GM18861 (cell line): ENCODE measurements around the gene FNDC11.
"Not testable (repeated sequence)": the region's sequence is repeated elsewhere in the genome, so short reads cannot be mapped to it uniquely, and the experiment has no call there.

Source experiments
- ATAC-seq: cut with Tn5 transposase; IDR thresholded peaks from one replicate; pipeline ENCODE4 v1.9.1; 2021; ENCODE audit not compliant: unreplicated experiment

Gene FNDC11, protein sequence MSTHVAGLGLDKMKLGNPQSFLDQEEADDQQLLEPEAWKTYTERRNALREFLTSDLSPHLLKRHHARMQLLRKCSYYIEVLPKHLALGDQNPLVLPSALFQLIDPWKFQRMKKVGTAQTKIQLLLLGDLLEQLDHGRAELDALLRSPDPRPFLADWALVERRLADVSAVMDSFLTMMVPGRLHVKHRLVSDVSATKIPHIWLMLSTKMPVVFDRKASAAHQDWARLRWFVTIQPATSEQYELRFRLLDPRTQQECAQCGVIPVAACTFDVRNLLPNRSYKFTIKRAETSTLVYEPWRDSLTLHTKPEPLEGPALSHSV

DNA sequence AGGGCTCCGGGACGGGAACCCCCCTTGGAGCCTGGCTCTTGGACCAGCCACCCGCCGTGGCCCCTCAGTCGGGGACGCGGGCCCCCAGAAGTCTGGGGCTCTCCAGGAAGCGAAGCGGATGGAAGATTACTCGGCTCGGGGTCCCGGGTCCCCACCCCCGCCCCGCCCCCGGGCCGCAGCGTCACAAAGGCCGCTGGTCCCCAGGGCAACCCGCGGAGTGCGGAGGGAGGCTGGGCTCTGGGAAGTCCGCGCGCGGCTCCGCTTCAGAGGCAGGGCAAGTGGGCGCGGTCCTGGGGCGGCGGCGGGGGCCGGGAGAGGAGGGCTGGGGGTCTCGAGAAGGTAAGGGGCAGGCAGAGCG is at the start of gene FNDC11:
TSS of gene FNDC11 (plus strand) at position 227 of the 358 bp plus-strand sequence. CDS start 1,505 bp downstream, outside the sequence.
- ATAC-seq: peak; percentile 18

DNA sequence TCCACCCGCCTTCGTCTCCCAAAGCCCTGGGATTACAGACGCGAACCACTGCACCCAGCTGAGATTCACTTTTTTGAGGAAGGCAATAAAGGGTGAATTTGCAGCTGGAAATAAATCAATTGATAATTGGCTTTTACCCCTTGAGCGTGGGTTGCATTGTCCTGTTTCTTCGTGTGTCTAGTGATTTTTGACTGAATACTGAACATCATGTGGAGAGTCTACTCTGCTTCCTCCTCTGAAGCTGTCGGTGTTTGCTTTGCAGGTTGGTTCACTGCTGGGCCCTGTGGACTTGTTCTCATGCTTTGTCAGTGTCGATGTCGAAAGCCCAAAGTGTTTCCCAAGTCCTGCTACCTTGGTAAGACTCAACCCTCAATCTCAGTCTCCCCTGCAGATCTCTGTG is 49.3 kb upstream of the FNDC11 start:
- no peak for ATAC-seq

DNA sequence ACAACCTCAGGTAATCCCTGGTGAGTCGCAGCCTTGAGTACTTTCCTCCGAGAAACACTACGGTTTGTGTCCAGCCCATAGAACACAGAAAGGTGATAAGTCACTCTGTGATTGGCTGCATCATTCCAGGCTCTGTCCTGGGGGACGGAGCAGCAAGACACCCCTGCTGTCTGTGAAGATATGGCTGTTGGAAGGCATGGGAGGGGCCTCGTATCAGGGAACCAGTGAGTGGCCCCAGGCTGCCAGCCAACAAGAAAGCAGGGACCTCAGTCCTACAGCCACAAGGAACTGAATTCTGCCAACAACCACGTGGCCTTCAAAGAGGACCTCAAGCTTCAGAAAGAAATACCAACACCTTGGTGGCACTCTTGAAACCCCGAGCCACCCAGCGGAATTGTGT is 48.7 kb upstream of the FNDC11 start:
- no peak for ATAC-seq

DNA sequence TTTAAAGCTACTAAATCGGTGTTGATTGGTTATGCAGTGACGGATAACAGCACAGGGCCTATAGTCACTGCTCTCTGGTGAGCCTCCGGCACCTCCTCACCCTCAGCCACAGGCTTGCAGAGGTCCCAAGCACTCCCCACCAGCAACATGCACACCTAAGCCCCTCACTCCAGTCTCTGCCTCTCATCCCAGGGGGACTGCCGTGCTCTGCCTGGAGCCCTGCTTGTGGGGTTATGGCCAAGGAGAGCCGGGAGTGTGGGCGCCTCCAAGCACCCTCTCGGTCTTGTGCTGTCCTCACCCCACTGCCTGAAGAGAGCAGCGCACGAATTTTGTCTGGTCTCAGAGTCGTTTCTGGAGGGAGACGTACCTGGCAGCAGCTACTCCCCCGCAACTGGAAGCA is 48.2 kb upstream of the FNDC11 start:
- ATAC-seq: no peak

DNA sequence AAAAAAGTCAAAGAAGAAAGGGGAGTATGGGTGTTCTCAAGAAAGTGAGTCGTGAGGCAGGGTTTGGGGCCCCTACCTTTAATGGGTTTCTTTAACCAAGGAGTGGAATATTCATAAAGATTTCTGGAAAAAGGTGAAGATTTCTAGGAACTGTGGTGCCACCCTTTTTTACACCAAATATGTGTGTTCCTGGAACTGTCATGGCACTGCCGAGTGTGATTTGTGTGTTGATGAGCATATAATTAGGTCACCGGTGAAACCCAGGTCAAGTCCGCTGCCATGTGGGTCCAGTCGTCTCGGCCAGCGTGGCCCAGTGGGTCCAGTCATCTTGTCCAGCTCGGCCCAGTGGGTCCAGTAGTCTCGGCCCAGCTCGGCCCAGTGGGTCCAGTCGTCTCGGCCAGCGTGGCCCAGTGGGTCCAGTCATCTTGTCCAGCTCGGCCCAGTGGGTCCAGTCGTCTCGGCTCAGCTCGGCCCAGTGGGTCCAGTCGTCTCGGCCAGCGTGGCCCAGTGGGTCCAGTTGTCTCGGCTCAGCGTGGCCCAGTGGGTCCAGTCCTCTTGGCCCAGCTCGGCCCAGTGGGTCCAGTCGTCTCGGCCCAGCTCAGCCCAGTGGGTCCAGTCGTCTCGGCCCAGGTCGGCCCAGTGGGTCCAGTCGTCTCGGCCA is 46.7 kb upstream of the FNDC11 start:
- ATAC-seq: no peak

DNA sequence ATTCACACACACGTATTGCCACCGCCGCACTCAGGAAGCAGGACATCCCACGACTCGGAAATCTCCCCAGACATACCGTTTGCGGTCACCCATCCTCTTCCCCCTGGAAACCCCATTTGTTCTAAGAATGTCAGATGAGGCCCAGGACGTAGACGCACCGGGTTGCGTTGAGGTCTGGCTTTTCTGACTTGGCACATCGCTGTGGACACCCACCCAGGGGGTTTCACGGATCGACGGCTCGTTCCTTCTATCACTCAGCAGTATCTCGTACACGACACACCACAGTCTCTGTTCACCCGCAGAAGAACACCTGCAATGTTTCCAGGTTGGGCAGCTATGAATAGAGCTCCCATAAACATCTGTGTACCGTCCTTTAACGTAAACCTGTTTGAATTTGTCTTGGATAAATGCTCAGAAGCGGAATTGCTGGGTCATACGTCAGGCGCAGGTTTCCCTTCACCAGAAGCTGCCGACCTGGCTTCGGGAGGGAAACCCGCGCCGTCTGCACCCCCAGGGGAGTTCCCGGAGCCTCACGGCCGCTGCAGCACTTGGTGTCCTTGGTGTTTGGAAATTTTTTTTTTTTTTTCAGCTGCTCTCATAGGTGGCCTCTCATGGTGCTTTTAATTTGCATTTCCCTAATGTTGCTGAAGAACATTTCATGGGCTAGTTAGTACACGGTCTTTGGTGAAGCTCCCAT is 45.7 kb upstream of the FNDC11 start:
- ATAC-seq: no peak

DNA sequence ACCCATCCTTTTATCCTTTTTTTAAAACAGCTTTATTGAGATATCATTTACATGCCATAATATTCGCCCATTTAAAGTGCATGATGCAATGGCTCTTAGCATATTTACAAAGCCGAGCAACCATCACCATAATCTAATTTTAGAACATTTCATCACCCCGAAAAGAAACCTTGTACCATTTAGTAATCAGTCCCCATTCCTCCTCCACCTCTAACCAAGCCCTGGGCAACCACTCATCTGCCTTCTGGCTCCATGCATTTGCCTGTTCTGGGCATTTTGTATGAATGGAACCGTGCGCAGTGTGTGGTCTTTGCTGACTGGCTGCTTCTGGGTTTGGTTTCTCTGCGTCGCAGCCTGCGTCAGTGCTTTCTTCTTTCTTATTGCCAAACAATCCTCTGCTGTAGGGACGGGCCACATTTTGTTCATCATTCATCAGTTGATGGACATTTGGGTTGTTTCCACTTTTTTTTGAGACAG is 44.8 kb upstream of the FNDC11 start:
- ATAC-seq: no peak

DNA sequence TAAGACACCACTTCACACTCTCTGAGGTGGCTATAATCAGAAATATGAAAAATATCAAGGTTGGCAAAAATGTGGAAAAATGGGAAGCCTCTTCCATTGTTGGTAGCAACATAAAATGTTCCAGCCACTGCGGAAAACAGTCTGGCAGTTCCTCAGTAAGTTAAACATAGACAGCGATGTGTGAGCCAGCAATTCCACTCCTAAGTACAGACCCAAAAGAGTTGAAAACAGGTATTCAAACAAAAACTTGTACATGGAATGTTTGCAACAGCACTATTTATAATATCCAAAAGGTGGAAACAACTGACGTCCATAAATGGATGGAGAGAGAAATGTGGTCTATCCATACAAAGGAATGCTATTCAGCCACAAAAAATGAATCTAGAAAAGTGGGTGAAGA is 40.8 kb upstream of the FNDC11 start:
- no peak for ATAC-seq

DNA sequence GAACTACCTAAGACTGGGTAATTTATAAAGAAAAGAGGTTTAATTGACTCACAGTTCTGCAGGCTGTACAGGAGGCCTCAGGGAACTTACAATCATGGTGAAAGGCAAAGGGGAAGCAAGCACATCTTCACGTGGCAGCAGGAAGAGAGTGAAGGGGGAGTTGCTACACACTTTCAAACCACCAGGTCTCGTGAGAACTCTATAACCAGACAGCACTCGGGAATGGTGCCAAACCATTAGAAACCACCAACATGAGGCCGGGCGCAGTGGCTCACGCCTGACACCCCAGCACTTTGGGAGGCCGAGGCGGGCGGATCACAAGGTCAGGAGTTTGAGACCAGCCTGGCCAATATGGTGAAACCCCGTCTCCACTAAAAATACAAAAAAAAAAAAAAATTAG is 39.4 kb upstream of the FNDC11 start:
- ATAC-seq: not testable (repeated sequence)

DNA sequence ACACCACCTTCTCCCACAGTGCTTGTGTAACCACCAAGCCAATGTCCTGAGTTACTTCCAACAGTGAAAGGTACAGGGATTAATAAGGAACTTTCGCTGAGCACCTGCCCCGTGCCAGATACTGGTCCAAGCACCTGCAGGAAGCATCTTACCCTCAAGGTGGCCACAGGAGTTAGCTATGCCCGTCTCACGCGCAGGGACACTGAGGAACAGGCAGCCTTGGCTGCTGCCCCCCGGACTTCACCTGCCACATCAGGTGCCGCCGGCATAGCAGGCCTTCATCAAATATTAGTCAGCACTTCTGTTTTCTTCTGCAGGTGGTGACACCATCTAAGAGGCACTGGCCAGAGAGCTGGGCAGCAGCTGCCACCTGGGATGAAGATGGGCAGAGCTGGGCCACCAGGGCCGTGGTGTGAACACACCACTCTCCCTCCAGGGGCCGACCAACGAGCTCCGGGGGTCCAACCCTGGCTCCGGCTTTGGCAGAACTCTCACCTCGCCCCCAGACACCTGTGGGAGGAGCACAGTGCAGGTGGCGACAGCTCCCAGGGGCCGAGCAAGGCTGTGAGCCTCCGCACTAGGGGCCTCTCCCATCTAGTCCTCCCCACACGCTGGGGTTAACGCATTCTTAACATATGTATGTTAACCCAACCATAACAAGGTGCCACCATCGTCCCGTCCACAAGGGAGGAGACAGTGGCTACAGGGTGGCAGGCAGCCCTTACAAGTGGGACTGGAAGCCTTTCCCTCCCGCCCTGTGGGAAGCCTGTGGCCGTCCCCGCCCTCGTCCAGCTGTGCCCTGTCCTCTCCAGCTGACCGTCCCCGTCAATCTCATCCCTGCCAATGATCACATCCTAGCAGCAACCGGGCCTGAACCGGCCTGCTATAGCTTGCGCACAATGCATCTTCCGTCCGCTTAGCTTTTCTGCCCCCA is 36.3 kb upstream of the FNDC11 start:
- no peak for ATAC-seq

DNA sequence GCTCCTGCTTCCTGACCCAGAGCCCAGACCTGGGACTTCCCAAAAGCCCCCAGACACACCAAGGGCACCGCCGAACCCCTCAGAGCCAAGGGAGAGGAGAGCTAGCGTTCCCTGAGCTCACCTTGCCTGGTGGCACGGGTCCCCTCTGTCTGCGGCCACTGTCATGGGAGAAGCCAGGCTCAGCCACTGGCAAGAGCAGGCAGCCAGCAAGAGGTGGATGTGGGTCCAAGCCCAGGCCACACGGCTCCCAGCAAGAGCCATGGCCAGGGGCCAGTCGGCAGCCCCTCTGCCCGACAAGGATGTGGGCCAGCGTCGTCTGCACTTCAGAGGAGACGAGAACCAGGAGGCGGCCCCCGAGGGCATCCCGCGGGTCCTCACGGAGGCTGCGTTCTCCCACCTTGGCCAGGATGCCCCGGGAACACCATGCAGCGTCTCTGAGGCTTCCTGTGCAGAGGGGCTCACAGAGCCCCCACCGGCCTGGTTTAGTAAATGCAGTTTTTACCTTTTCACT is 35.6 kb upstream of the FNDC11 start:
- no peak for ATAC-seq

DNA sequence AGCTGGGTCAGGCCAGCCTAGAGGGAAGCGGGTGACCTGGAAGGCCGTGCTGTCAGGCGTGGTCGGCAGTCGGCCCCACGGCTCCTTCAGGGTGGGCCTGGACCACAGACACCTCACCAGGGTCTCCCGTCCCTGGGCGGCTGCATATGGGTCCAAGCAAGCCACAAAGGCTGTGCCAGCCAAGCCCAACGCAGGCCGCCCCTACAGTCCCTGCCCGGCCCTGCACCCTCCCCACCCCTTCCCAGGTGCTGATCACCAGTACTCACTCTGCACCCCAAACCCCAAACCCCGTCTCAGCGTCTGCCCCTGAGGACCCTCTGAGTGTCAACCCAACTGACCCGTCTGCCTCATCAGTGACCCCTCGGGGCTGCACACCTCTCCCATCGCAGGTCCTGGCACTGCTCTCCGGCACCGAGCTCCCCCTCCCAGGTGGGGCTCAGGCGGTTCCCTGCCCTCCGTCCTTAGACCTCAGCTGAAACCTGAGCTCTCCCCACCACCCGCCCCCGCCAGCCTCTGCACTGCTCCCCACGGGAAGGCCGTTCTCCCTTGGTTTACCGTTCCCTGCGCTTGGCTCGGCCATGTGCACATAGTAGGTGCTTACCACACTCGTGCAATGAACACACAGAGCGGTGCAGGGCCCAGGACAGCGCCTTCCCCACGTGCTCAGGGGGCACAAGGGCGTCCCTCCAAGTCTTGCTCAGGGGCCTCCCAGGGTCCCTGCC is 34.9 kb upstream of the FNDC11 start:
- no peak for ATAC-seq

DNA sequence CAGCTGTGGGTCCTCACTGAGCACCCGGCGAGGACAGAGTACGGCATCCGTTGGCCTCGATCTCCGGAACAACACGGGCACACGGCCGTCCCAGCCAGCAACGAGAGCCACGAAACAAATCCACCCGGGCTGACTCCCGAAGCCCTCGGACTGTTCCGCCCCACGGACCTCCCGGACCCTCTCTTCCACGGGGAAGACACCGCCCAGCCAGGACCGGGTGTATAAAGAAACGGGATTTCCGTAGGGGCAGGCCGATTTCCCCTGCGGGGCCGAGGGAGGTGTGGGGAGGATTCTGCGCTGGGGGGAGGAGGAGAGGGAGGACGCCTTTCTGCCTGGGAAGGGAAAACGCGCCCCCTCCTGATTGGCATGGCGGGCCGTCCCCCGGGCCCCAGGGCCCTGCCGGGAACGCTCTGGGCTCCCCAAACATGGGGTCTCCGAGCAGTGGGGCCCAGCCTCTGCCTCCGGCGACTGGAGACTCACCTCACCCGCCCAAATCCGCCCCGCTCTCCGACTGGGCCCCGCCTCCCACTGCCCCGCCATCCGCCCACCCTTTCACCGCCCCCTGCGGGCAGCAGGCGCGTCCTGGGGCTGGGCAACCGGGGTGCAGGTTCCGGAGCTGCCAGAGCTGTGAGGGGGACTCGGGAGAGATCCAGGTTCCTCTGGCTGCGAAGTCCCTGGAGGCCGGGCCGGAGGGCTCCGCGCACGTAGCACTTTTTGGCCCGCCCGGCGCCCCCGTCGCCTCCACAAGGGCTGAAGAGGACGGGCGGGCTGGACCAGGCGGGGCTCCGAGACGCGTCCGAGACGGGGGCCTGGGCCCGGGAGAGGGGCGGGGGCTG is 34.1 kb upstream of the FNDC11 start:
- peak; percentile 31 for ATAC-seq

DNA sequence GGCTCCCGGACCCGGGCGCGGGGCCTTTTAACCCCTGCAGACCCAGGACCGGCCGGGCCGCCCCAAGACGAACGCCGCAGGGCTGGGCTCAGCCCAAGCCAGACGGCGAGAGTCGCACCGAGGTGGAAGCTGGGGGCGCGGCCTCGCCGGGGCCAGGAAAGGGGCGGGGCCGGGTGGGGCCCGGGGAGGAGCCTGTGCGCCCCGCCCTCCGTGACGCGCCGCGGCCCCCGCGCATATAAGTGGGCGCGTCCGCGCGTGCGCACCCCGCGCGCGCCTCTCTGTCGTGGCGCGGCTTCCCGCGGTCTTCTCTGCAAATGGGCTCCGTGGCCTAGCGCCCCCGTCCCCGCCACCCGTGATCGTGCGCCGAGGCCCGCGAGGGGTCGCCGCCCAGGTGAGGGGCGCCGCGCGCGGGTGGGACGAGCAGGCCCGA is 33.4 kb upstream of the FNDC11 start, which contains the start of gene PPDPF:
TSS of gene PPDPF (plus strand) at position 262 of the 430 bp plus-strand sequence. CDS start 544 bp downstream, outside the sequence.
- ATAC-seq: peak; percentile 53

DNA sequence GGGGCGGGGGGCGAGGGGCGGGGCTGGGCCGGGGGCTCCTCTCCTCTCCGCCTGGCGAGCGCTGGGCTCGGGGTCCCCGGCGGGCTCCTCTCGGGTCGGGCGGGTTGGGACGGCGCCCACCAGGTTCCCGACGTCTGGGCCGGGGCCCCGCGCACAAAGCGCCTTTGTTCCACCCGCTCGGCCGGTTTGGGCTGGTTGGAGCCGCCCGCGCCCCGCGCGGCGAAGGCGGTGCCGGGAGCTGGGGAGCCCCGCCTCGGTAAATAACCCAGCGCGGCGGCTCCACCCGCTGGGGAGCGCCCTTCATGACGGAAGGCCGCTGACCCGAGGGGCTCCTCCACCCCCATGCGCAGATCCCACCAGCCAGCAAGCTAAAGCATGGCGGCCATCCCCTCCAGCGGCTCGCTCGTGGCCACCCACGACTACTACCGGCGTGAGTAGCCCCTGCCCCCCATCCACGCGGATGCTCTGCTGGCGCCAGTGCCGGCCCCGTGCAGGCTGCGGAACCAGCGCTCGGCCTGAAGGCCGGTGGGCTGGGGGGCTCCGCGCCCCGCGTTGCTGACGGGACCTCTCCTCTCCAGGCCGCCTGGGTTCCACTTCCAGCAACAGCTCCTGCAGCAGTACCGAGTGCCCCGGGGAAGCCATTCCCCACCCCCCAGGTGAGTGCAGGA is 32.9 kb upstream of the FNDC11 start:
- peak; percentile 29 for ATAC-seq

DNA sequence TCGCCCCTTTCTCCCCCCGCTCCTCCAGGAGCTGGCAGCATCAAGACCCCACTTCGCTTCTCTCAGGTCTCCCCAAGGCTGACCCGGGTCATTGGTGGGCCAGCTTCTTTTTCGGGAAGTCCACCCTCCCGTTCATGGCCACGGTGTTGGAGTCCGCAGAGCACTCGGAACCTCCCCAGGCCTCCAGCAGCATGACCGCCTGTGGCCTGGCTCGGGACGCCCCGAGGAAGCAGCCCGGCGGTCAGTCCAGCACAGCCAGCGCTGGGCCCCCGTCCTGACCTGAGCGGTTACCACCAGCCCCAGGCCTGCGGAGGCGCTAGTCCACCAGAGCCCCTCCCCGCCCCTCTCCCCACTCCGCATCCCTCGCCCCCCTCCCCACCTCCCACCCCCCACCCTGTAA is 32.4 kb upstream of the FNDC11 start:
- no peak for ATAC-seq

DNA sequence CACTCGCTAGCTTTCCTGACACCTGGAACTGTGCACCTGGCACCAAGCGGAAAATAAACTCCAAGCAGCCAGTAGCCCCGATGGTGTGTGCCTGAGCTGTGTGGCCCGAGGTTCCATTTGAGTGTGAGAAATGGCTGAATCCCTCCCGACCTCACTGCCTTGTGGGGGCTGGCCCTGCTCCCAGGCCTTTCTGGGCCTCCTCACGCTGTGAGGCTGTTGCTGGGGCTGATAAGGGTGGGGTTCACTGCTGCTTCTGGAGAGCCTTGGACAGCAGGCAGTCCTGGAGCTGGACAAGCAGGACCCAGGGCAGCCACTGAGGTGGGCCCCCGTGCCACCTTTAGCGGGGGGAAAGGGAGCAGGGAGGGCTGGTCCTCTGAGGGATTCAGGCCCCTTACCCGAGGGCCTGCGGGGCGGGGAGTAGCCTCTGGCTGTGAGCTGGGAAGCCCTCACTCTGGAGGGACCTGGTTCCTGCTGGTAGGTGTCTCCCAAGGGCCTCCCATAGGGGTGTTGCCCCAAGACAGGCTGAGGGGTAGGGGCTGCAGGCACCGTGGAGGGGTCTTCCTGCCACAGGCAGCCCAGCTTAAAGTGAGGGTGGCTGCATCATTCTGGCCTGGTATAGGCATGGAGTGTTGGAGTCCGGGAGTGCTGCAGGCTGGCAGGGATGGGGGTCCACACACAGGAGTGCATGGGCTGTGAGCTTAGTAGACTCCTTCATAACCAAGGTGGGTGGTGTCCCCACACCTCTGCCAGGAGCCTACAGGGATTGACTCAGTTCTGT is 31.7 kb upstream of the FNDC11 start:
- ATAC-seq: no peak
